ENCODE data around the gene GSE1.

GRCh38 chr16:85640254-85640558, 27.1 kb downstream of the GSE1 start:
- TF ChIP-seq, protein P1, sequence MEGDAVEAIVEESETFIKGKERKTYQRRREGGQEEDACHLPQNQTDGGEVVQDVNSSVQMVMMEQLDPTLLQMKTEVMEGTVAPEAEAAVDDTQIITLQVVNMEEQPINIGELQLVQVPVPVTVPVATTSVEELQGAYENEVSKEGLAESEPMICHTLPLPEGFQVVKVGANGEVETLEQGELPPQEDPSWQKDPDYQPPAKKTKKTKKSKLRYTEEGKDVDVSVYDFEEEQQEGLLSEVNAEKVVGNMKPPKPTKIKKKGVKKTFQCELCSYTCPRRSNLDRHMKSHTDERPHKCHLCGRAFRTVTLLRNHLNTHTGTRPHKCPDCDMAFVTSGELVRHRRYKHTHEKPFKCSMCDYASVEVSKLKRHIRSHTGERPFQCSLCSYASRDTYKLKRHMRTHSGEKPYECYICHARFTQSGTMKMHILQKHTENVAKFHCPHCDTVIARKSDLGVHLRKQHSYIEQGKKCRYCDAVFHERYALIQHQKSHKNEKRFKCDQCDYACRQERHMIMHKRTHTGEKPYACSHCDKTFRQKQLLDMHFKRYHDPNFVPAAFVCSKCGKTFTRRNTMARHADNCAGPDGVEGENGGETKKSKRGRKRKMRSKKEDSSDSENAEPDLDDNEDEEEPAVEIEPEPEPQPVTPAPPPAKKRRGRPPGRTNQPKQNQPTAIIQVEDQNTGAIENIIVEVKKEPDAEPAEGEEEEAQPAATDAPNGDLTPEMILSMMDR (IDR thresholded peaks at IDR 0.05 in 4 of 5, conservative IDR thresholded peaks at IDR 0.05 in 1 of 5), result no peak
- TF ChIP-seq POLR2A (IDR thresholded peaks at IDR 0.05), result no peak

All from gastrocnemius medialis (tissue), 4 donors.